ENCODE measurements around the gene ZNF254.

Gene ZNF254

GRCh38 chr19:24101459-24102115 lies 14.6 kb downstream of the ZNF254 start:
- Mint-ChIP-seq H3K4me1 (peaks cover 6% of the 10 kb centered on the region), H3K27me3 (no peaks in the 10 kb centered on the region), H3K9me3 (peaks cover 6 to 21% of the 10 kb centered on the region in 2 donors), H3K4me3 (no peak overlapping the region), H3K27ac (no peak overlapping the region)
- no peak for ATAC-seq
- no peak for DNase-seq

- Mint-ChIP-seq H3K27me3 (no peaks in the 10 kb centered on the region), H3K4me1 (no peaks in the 10 kb centered on the region), H3K9me3 (peaks cover 22 to 37% of the 10 kb centered on the region in 2 donors), H3K27ac (no peak overlapping the region), H3K4me3 (no peak overlapping the region)
- ATAC-seq (no peak), DNase-seq (no peak)
Observed at GRCh38 chr19:24127601-24128000, 40.6 kb downstream of the ZNF254 start.

- peaks cover 43 to 72% of the 10 kb centered on the region in 2 donors for H3K9me3 Mint-ChIP-seq
- H3K27ac Mint-ChIP-seq = no peak overlapping the region
- no peak for ATAC-seq
- no peak for DNase-seq
- no peaks in the 10 kb centered on the region for H3K4me1 Mint-ChIP-seq
- no peaks in the 10 kb centered on the region for H3K27me3 Mint-ChIP-seq
- H3K4me3 Mint-ChIP-seq = no peak overlapping the region
Observed at GRCh38 chr19:24140099-24140498, 53.1 kb downstream of the ZNF254 start.

GRCh38 chr19:24140591-24140990 lies 53.6 kb downstream of the ZNF254 start:
- Mint-ChIP-seq H3K27ac (no peak overlapping the region), H3K9me3 (peaks cover 40 to 71% of the 10 kb centered on the region in 2 donors), H3K4me3 (no peak overlapping the region), H3K27me3 (no peaks in the 10 kb centered on the region), H3K4me1 (no peaks in the 10 kb centered on the region)
- DNase-seq (no peak), ATAC-seq (no peak)

- no peak overlapping the region for H3K4me3 Mint-ChIP-seq
- no peak for DNase-seq
- ATAC-seq = no peak
- H3K9me3 Mint-ChIP-seq = peaks cover 31 to 62% of the 10 kb centered on the region in 2 donors
- H3K4me1 Mint-ChIP-seq = no peaks in the 10 kb centered on the region
- no peaks in the 10 kb centered on the region for H3K27me3 Mint-ChIP-seq
- H3K27ac Mint-ChIP-seq = no peak overlapping the region
Observed at GRCh38 chr19:24141612-24142011, 54.6 kb downstream of the ZNF254 start.

- ATAC-seq (no peak), DNase-seq (no peak)
- H3K27ac Mint-ChIP-seq = no peak overlapping the region
- H3K27me3 Mint-ChIP-seq = no peaks in the 10 kb centered on the region
- no peak overlapping the region for H3K4me3 Mint-ChIP-seq
- no peaks in the 10 kb centered on the region for H3K4me1 Mint-ChIP-seq
- H3K9me3 Mint-ChIP-seq = peaks cover 29 to 55% of the 10 kb centered on the region in 2 donors
Observed at GRCh38 chr19:24142771-24143170, 55.8 kb downstream of the ZNF254 start.

- Mint-ChIP-seq H3K4me1 (no peaks in the 10 kb centered on the region), H3K27ac (no peak overlapping the region), H3K9me3 (peaks cover 39 to 58% of the 10 kb centered on the region in 2 donors), H3K27me3 (no peaks in the 10 kb centered on the region), H3K4me3 (no peak overlapping the region)
- DNase-seq (no peak), ATAC-seq (no peak)
Observed at GRCh38 chr19:24159707-24160106, 72.7 kb downstream of the ZNF254 start.

- Mint-ChIP-seq H3K4me1 (no peaks in the 10 kb centered on the region), H3K9me3 (peaks cover 46 to 53% of the 10 kb centered on the region in 2 donors), H3K4me3 (no peak overlapping the region), H3K27me3 (no peaks in the 10 kb centered on the region), H3K27ac (no peak overlapping the region)
- DNase-seq (no peak), ATAC-seq (no peak)
Observed at GRCh38 chr19:24166055-24166454, 79.1 kb downstream of the ZNF254 start.

- no peak for DNase-seq
- no peak overlapping the region for H3K4me3 Mint-ChIP-seq
- no peaks in the 10 kb centered on the region for H3K4me1 Mint-ChIP-seq
- H3K27ac Mint-ChIP-seq = no peak overlapping the region
- ATAC-seq = no peak
- no peaks in the 10 kb centered on the region for H3K27me3 Mint-ChIP-seq
- peaks cover 13 to 17% of the 10 kb centered on the region in 2 donors for H3K9me3 Mint-ChIP-seq
Observed at GRCh38 chr19:24173882-24174281, 86.9 kb downstream of the ZNF254 start.

GRCh38 chr19:24177686-24178085 lies 90.7 kb downstream of the ZNF254 start:
- DNase-seq = no peak
- Mint-ChIP-seq H3K4me3 (no peak overlapping the region), H3K9me3 (peaks cover 0 to 32% of the 10 kb centered on the region in 2 donors)

GRCh38 chr19:24178207-24178606 lies 91.2 kb downstream of the ZNF254 start:
- no peak for DNase-seq
- peaks cover 0 to 32% of the 10 kb centered on the region in 2 donors for H3K9me3 Mint-ChIP-seq
- H3K4me1 Mint-ChIP-seq = no peaks in the 10 kb centered on the region
- no peak for ATAC-seq
- no peaks in the 10 kb centered on the region for H3K27me3 Mint-ChIP-seq
- H3K27ac Mint-ChIP-seq = no peak overlapping the region
- no peak overlapping the region for H3K4me3 Mint-ChIP-seq

More at GRCh38 chr19:24177686-24178085, 90.7 kb downstream of the ZNF254 start:
- Mint-ChIP-seq H3K27me3 (no peaks in the 10 kb centered on the region), H3K27ac (no peak overlapping the region), H3K4me1 (no peaks in the 10 kb centered on the region)
- ATAC-seq = no peak
